GM04503 (cell line): ENCODE data around the gene CDKAL1.
"Not testable (repeated sequence)": the region's sequence is repeated elsewhere in the genome, so short reads cannot be mapped to it uniquely, and the experiment has no call there.

ENCODE experiments used
- DNase-seq: peaks from one replicate; pipeline ENCODE4 v3.0.0-alpha.2; 2012; ENCODE audit warnings: low read depth

The CDKAL1 gene

DNA sequence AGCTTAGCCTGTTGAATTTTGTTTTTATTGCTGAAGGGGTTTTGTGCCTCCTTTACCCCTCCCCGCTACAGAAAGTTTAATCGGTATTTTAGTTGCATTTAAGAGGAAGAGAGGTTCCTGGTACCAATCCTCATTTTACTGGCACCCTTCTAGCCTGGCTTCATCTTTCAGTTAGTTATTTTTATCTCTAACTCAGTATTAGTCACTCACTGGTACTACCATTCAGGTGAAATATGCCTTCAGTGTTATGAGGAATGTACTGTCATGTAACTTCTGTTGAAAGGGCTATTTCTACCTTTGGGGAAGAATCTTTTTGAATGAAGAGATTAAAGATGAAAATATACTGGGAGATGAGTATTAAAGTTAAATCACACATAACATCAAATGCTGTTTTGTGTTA, 211.8 kb downstream of the CDKAL1 start:
- DNase-seq = no peak

DNA sequence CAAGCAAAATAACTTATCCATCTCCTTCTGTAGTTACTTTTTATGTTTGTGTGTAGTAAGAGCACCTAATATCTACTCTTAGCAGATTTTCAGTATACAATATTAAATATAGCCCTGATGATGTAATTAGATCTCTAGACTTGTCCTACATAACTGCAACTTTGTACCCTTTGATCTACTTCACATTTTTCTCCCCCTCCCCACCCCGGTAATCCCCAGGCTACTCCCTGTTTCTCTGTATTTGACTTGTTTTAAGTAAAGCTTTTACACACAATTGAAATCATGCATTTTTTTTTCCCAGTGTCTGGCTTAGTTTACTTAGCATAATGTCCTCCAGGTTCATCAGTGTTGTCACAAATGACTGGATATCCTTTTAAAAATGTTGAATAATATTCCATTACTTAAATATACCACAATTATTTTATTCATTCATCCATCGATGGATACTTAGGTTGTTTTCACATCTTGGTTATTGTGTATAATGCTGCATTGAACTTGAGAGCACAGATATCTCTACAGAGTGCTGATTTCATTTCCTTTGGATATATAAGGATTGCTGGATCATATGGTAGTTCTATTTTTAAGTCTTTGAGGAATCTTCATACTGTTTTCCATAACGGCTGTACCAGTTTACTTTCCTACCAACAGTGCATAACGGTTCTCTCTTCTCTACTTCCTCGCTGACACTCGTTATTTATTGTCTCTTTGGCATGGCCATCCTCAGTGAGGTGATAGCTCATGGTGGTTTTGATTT, 212.7 kb downstream of the CDKAL1 start:
- DNase-seq = no peak

DNA sequence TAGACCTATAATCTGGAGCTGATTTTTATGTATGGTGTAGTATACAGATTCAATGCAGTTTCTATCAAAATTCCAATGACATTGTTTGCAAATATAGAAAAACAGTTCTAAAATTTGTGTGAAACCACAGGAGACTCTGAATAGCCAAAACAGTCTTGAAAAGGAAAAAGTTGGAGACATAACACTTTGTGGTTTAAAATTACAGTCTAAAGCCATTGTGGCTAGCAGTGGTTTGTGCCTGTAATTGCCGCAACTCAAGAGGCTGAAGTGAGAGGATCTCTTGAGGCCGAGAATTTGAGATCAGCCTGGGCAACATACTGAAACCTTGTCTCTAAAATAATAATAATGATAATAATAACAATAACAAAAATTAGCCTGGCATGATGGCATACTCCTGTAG, 213.7 kb downstream of the CDKAL1 start:
- no peak for DNase-seq

DNA sequence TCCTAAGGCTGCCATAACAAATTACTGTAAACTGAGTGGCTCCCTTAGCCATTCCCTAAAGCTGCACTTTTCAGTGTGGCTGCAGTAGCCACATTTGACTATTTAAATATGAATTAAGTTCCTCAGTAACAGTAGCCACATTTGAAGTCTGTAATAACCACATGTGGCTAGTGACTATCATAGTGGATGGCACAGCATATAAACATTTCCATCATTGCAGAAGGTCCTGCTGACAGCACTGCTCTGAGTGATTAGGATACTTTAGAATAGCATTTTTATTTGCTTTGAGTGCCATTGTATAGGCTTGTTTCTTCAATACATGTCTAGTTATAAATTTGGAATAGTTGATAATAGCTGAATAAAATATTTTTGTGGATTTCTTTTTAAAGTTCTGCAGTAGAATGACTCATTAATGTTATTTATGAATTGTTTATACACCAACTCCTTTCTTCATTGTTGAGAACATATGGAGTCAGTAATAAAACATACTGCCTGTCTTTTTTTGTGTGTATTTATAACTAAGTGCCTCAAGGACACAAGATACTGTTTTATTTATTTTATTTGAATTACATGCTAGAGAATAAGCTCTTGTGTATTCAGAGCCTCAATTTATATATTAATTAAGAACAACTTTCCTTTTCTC, 217.2 kb downstream of the CDKAL1 start:
- DNase-seq = no peak

DNA sequence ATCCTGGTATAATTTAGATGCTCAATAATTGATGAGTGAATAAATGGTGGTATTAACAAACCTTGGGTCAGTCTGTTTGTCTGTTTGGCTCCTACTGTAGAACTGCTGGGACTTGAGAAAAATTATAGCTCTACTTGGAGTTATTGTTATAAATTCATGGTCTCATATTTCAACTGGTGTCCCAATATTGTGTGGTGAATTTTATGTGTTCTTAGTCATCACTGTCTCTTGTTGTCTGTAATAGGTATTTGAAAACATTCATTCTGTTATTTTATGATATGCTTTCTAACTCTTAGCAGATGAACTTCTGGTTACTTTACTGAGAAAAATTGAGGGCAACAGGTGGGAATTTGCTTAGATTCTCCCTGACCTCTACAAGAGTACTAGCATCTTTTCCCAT, 221.4 kb downstream of the CDKAL1 start:
- DNase-seq = peak; percentile 57

DNA sequence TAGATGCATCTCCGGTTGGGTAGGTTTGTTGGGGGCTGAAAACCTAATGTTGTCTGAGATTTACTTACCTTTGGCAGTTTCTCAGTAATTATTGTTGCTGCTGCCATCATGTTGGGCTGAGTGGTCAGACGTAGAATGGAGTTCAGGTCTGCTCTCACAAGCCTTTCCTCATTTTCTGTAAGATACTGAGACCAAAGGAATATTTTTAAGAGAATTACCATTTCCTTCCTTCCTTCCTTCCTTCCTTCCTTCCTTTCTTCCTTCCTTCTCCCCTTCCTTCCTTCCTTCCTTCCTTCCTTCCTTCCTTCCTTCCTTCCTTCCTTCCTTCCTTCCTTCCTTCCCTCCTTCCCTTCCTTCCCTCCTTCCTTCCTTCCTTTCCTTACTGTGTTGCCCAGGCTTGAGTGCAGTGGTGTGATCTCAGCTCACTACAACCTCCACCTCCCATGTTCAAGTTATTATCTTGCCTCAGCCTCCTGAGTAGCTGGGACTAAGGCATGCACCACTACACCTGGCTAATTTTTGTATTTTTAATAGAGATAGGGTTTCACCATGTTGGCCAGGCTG, 222.4 kb downstream of the CDKAL1 start:
- not testable (repeated sequence) for DNase-seq

DNA sequence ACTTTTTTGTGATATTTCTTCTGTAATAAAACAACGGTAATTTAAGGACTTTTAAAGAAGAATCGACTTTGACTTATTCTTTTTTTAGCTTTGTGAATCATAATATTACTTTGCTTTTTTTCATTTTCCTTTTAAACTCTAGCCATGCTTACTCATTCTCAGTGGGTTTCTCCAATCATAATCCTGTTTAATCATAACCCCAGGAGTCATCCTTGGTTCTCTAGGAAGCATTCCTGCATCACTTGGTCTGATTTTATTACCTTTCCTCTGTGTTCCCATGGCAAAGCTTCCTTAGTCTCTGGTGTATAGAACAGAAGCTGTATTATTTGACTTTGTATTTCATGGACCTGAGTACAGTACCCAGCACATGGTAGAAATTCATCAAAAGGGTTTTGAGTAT, 223.5 kb downstream of the CDKAL1 start:
- DNase-seq = peak; percentile 34

DNA sequence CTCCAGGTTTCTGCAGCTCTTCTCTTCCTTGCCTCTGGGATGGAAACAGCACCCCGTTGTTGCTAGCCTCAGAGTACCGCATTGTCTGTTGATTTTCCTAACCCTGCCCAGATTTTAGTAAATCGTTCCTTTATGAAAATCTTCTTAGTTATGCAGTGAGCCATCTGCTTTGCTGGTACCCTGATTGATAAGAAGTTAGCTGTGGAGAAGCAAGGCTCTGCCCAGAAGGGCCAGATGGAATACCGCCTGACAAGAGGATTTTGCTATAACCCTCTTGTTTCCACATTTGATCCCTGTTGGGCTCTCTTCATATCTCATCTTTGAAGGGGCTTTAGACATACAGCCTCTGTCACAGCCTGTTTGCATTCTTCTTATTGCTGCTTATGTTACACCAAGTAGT, 229.0 kb downstream of the CDKAL1 start:
- no peak for DNase-seq

DNA sequence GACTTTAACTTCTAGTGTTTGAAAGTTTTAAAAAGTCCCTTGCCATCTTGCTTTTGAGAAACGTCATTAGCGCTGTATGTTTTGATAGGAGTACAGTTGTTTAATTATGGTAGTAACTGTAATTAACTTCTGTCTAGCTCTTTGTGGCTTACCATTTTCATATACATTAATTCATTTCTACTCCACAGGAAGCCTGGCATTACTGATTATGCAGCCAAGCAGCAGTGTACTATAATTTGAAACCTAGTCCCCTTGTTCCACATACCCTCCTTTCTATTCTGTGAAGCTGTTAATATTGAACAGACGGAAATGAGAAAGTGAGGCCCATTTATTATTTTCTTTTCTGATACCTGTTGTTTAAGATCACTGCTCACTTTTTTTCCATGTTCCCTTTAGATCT, 235.4 kb downstream of the CDKAL1 start:
- DNase-seq = no peak

DNA sequence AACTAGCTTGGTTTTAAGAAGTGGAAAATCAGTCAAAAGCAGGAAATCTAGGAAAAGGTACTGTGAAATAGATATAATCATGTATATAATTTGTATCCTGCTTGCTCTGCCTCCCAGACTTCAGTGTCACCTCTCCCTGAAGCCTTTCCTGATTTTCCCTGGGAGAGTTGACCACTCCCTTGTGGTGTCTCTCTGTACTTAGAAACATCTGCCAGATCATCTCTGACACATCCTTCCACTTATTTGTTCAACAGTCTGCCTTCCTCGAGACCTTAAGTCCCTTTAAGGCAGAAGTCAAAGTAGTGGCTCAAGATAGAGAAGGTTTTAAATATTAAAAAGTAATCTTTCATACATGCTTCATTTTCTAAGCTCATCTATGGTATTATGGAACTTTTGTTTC, 236.5 kb downstream of the CDKAL1 start:
- DNase-seq = no peak

DNA sequence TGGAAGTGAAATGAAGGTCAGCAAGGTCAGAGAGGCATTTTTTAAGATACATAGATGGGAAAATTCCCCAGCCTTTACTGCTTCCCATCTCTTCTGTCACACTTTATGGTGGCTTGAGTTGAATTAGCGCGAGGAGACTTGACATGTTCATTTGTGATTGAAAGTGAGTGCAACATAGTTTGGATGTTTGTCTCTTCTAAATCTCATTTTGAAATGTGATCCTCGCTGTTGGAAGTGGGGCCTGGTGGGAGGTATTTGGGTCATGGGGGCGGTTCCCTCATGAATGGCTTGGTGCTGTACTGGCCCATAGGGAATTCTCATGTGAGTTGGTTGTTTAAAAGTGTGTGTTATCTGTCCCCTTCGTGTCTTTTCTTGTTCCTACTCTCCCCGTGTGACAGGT, 237.2 kb downstream of the CDKAL1 start:
- DNase-seq = no peak

DNA sequence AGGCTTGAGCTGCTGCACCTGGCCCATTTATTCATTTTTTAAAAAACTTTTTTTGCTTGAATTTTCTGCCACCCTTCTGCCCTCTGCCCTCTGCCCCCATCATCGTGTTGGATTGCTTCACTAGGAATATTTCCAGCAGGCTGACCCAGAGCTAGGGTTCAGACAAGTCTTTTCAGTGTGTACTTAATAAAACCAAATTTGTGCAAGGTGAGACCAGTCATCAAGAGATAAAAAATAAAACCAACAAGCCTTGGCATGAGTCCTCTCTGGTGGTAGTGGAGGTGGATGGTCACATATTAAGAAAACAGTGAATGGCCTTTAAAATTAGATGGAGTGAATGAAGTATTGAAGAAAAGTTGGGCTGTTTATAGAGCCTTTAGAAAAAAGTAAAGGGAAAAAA, 239.6 kb downstream of the CDKAL1 start:
- no peak for DNase-seq

DNA sequence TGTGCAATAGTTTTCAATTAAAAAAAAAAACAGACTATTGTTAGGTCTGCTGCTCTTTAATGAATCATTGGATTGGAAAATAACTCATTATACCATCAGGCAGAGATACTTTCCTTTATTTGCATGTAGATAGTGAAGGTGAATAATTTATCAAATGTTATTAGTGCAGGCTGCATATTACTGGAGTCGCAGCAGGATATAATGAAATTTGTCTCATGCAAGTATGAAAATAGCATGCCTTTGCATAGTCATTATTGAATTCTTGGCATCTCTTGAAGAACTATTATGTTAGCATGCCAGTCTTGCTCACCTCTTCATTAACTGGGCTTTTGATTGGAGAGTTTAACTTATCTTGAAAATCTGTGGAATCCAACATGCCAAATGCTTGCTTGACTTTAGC, 241.7 kb downstream of the CDKAL1 start:
- no peak for DNase-seq

DNA sequence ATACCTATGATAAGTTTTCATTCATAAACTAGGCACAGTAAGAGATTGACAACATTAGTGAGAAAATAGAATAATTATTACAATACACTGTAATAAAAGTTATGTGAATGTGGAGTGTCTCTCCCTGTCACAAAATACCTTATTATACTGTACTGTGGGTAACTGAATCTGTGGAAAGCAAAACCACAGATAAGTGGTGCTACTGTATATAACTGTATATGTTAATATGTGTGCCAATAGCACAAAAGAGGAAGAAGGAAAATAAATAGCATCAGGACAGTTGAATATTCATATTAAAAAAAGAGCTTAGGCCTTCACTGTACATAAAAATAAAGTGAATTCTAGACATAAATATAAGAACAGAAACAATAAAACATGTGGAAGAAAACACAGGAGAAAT, 243.5 kb downstream of the CDKAL1 start:
- DNase-seq = no peak

DNA sequence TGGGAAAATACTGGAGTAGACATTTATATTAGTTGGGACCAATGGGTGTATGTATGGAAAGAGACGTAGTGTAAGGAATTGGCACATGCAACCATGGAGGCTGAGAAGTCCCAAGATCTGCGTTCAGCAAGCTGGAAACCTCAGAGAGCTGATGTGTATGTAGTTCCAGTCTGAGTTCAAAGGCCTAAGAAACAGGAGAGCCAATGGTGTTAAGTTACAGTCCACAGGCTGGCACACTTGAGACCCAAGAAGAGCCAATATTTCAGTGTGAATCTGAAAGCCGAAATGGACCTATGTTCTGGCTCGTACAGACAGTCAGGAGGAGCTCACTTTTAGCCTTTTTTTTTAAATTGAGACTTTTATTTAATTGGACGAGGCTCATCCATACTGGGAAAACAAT, 244.2 kb downstream of the CDKAL1 start:
- no peak for DNase-seq

DNA sequence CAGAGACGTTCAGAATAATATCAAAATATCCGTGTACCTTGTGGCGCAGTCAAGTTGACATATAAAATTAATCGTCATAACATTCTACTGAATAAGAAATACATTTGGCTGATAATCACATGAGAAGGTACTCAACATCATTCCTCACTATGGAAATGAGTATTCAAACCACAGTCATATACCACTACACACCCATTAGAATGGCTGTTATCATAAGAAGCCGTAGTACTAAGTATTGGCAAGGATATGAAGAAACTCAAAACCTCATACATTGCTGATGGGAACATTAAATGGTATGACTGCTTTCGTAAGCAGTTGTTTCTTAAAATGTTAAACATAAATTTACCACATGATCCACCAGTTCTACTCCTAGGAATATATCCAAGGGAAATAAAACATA, 244.7 kb downstream of the CDKAL1 start:
- DNase-seq = no peak

DNA sequence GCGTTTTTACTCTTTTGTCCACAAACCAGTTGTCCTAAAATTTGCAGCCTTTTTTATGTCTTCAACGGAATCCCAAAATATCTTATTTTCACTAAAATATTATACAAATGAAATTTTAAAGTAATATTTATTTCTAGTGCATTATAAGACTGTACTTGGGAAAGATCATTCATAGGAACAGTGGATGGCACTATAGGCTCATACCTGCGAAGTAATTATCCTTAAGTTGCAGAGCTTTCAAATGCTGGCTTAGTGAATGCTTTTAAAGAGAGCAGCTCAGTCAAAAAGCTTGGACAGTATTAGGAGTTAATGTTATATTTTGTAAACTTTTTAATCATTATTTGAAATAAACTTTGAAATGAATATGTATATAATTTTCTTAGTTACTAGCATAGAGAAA, 254.9 kb downstream of the CDKAL1 start:
- DNase-seq = no peak

DNA sequence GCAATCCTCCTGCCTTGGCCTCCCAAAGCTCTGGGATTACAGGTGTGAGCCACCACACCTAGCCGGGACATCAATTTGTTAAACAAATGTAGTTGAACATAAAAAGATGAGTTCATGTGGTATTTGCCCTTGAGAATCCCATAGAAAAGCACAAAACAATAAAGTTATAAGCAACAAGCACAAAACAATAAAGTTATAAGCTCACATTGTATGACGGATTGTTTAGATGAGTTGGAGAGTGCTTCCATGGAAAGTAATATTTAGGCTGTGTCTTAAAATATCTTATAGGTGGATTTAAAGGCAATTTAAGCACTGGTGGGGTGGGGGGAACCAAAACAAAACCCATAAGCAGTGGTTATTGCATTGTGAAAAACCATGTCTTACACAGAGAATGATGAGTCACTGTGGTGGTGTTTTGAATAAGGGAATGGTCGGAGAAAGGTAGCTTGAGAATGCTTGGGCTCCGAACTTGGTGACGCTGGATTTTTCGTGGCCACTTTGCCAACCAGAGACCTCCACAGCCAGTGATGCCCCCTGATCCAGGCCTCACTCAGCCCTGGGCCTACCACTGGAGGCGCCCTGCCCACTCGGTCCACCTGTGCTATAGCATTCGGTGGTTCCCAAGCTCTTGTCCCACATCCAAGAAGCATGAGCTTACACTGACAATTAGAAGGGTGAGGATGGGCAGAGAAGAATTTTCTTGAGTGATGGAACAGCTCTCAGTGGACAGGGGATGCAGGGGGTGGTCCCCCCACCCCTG, 256.0 kb downstream of the CDKAL1 start:
- no peak for DNase-seq

DNA sequence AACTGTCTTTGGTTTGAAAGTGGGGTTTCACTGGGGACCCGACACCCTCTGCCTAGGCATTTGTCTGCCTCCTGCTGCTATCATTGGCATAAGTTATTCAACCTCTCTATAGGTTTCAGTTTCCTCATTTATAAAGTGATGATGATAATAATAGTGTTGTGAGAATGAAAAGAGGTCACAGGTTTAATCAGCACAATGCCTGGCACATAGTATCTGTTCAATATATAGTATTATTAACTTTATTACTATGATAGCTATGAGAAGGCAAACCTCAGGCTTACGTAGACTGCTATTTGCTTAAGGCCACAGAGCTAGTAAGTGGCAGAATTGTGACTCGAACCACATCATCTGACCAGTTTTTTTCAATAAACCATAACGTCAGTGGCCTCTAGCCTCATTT, 256.8 kb downstream of the CDKAL1 start:
- no peak for DNase-seq

DNA sequence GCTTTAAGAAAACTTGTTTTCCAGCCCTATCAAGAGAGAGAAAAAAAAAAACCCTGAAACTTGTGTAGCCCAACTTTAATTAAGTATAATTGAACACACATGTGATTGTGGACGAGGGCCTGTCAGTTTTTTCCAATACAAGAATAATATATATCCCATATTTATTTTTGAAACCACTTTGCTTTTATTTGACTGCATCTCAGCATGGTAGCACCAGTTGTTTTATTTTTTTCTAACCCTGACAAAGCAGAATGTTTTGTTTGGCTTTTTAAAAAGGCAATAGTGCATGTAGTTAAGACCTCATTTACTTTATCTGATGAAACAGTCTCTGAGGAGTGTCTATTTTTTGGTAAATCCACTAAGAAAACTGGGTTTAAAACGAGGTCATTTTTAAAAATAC, 257.7 kb downstream of the CDKAL1 start:
- no peak for DNase-seq

DNA sequence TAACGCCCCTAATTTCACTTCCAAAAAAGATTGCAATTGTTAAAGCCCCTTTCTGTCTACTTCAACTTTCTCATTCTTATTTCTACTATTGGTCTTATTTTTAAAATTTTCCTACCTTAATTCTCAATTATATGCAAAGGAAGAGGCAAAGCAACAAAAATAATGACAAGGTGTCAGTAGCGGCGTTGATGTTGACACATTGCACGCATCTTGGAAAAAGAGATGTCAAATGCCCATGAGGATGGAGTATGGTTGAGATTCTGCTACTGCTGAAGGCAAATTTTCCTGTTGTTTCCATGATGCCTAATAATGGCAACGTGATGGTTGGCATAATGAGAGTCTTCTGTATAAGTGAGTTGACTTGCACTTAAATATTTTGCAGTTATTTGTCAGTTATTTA, 258.9 kb downstream of the CDKAL1 start:
- DNase-seq = no peak

DNA sequence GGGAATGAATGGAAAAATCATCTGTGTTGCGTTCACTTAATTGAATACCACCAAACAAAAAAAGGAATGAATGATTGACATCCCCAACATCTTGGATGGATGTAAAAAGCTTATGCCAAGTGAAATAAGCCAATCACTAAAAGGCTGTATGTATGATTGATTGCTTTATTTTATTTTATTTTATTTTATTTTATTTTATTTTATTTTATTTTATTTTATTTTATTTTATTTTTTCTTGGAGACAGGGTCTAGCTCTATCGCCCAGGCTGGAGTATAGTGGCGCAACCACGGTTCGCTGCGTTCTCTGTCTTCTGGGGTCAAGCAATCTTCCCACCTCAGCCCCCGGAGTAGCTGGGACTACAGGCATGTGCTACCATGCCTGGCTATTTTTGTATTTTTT, 263.3 kb downstream of the CDKAL1 start:
- no peak for DNase-seq

DNA sequence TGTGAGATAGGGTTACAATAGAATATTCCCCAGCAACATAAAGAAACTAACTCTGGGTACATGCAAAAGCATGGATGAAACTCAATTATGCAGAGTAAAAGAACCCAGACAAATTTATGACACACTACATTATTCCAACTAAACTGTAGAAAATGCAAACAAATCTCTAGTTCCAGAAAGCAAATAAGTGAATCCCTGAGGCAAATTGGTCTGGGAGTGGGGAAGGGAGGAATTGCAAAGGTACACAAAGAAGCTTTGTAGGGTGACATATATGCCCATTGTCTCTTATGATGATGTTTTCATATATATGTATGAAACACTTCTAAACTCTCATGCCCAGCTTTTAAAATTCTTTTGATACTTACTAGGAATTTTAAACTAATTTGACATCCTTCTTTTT, 266.0 kb downstream of the CDKAL1 start:
- DNase-seq = no peak
